Ovary (tissue), 3 donors: Measurements from ENCODE around the gene POLD2.

ENCODE experiments used
- EP300 ChIP-seq: sonication (generic); formaldehyde crosslinking; IDR thresholded peaks from one replicate; pipeline ENCODE4 v1.6.1; 2017; ENCODE audit warnings: antibody characterized with exemption
- POLR2A ChIP-seq: fragments of 450-650 bp; IDR thresholded peaks from one replicate; pipeline ENCODE4 v1.6.1; 2017; ENCODE audit warnings: antibody characterized with exemption, mild to moderate bottlenecking, moderate library complexity
- TF ChIP-seq, protein P1 (sequence below), 3 donors: fragments of 450-650 bp in 2 of 3; fragments of 200-600 bp in 1 of 3; IDR thresholded peaks; one replicate each; pipeline versions ENCODE4 v1.5.1 to v1.8.0; 2016 to 2022; ENCODE audit warnings: antibody characterized with exemption in 3 of 3, mild to moderate bottlenecking in 1 of 3
- donor health status: DM: no; HTN: no; CAD: no.

DNA sequence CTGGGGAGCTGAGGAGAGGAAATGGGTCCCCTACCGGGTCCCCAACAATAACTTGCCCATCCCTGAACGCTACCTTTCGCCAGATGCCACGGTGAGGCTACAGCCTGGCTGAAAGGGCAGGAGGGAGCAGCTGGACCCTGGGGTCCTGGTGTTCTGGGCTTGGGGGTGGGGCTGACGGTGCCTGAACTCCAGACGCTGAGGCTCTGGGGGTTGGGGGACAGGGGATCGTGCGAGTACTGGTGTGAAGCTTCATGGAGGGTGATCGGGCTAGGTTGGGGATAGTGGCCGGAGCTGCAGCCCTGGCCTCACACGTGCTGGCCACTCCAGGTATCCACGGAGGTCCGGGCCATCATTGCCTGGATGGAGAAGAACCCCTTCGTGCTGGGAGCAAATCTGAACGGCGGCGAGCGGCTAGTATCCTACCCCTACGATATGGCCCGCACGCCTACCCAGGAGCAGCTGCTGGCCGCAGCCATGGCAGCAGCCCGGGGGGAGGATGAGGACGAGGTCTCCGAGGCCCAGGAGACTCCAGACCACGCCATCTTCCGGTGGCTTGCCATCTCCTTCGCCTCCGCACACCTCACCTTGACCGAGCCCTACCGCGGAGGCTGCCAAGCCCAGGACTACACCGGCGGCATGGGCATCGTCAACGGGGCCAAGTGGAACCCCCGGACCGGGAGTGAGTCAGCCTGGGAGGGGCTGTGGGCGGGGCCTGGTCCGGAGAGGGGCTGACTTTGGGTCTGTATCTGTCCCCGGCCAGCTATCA lies 10.9 kb downstream of the POLD2 start:
- TF ChIP-seq, protein P1, sequence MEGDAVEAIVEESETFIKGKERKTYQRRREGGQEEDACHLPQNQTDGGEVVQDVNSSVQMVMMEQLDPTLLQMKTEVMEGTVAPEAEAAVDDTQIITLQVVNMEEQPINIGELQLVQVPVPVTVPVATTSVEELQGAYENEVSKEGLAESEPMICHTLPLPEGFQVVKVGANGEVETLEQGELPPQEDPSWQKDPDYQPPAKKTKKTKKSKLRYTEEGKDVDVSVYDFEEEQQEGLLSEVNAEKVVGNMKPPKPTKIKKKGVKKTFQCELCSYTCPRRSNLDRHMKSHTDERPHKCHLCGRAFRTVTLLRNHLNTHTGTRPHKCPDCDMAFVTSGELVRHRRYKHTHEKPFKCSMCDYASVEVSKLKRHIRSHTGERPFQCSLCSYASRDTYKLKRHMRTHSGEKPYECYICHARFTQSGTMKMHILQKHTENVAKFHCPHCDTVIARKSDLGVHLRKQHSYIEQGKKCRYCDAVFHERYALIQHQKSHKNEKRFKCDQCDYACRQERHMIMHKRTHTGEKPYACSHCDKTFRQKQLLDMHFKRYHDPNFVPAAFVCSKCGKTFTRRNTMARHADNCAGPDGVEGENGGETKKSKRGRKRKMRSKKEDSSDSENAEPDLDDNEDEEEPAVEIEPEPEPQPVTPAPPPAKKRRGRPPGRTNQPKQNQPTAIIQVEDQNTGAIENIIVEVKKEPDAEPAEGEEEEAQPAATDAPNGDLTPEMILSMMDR (IDR thresholded peaks at IDR 0.05) = no peak
- TF ChIP-seq POLR2A (no peak), EP300 (no peak)
